ENCODE data around the gene ARID1B. TPM values are rescaled to one million over a fixed set of nuclear protein-coding genes. Genes with fewer than 3 reads are reported as not detected.

The ARID1B gene
- total and polyA plus RNA-seq, 2 of the 13 experiments (the other 11 are each of a cell fraction or from before 2014, with no cell fraction given): 20.1 to 32.6 TPM

DNA sequence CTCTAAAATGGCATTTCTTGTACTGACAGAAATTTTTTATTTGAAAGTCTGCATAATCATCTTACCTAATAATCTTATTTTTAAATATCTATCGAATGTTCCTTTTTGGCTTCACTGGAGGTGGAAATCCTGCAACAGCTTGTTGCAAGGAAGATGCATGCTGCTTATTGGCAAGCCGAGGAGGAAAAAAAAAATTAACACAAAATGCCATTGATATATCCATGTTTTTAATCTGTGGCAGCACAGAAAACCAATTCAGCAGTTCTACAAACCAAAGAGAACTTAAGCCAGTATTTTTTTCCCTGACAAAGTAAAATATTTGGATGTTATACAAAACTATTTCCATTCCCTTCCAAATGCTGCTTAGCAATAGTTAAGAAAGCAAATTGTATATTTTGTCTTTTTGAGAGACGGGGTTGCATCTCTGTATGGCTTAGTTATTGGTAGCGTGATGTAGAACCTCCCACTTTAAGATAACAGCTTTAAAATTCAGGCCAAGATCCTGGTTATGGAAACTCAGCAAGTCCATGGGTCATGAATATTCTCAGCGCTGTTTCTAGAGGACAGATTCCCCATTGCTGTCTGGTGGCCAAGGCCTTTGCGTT, 314.8 kb downstream of the ARID1B start (continued):
- TF ChIP-seq HOMEZ (CRISPR knock-in tag; IDR thresholded peaks at IDR 0.05; ENCODE audit: low read depth): no peak
- TF ChIP-seq CREB1 (IDR thresholded peaks at IDR 0.05): no peak
- no peak for TF ChIP-seq CREB1 (CRISPR knock-in tag; IDR thresholded peaks at IDR 0.05)
- TF ChIP-seq, protein P1, sequence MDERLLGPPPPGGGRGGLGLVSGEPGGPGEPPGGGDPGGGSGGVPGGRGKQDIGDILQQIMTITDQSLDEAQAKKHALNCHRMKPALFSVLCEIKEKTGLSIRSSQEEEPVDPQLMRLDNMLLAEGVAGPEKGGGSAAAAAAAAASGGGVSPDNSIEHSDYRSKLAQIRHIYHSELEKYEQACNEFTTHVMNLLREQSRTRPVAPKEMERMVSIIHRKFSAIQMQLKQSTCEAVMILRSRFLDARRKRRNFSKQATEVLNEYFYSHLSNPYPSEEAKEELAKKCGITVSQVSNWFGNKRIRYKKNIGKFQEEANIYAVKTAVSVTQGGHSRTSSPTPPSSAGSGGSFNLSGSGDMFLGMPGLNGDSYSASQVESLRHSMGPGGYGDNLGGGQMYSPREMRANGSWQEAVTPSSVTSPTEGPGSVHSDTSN (CRISPR knock-in tag; IDR thresholded peaks at IDR 0.05): no peak
- TF ChIP-seq ZNF441 (CRISPR knock-in tag; IDR thresholded peaks at IDR 0.05; ENCODE audit: borderline replicate concordance): no peak
- TF ChIP-seq ZNF362 (CRISPR knock-in tag; IDR thresholded peaks at IDR 0.05; ENCODE audit: borderline replicate concordance): no peak
- TF ChIP-seq IKZF1 (IDR thresholded peaks at IDR 0.05): no peak

DNA sequence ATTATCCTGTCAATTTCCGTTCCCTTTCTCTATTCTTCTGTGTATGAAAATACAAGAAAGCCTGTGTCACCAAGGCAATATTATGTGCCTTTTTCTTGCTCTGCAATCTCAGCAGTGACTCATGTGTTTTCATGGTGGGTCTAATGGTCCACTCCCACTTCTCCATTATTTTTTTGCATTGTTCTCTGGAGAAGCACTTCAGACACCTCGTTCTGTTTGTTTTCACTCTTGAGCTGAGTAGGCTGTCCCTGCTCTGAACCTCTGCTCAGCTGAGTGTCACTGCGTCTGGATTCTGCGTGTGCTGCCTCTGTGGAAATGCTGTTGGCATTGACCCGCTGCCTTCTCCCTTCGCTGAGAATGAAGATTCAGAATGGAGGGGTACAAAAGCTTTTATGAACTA, 315.6 kb downstream of the ARID1B start:
- no peak overlapping the region for H3K9ac ChIP-seq (ENCODE audit: insufficient read depth, low read depth, low read length)
- H3K79me2 ChIP-seq (ENCODE audit: insufficient read depth, low read length): no peaks in the 10 kb centered on the region
- CTCF ChIA-PET (ENCODE audit: low intra/inter-chr PET ratio, low total read pairs): no interaction called here
- no peak for FAIRE-seq
- peaks cover 7% of the 10 kb centered on the region; the same call in 1 of the 2 replicates for H4K20me1 ChIP-seq (ENCODE audit: insufficient read depth, low read length)
- no peak overlapping the region for H3K4me2 ChIP-seq (ENCODE audit: low read depth, low read length)
- no peaks in the 10 kb centered on the region for H3K27me3 ChIP-seq (ENCODE audit: control insufficient read depth in 1 of 2, insufficient read depth in 2 of 2, low read length in 2 of 2)
- WGBS (ENCODE audit: low lambda C conversion rate): 95% methylated on average over 6 of the region's 6 CpGs
- no peaks in the 10 kb centered on the region for H3K9me3 ChIP-seq (ENCODE audit: low read length)
- ATAC-seq: no peak
- H3K4me3 ChIP-seq (replicated peaks in 1 of 3; ENCODE audit: insufficient read depth in 1 of 3, low read depth in 2 of 3, low read length in 3 of 3): no peak overlapping the region
- H3K4me1 ChIP-seq (ENCODE audit: insufficient read depth, low read length): peaks cover 29% of the 10 kb centered on the region
- BruUV-seq (replicated peaks): no TSS peak
- intact Hi-C loops (cut with micrococcal nuclease; ENCODE audit: unreplicated experiment) (no loop called here), in situ Hi-C loops (cut with HindIII; ENCODE audit: extremely low pct_ligation_motif_present, low pct_unique_long_range_greater_than_20kb) (no loop called here)
- POLR2A ChIA-PET: no interaction called here
- H2AFZ ChIP-seq (ENCODE audit: low read length): no peak overlapping the region
- H3K36me3 ChIP-seq (replicated peaks in 1 of 2; ENCODE audit: control insufficient read depth in 1 of 2, insufficient read depth in 2 of 2, low read length in 2 of 2): peaks cover 13 to 36% of the 10 kb centered on the region in 2 experiments; a peak in 4 of 5 replicates
- DNase-seq (ENCODE audit: low spot score): no peak
- no peak overlapping the region for H3K27ac ChIP-seq (ENCODE audit: extremely low read length, insufficient read depth, low read length)
- TF ChIP-seq ZNF546 (CRISPR knock-in tag; conservative IDR thresholded peaks at IDR 0.05) (no peak), ZBTB37 (CRISPR knock-in tag; IDR thresholded peaks at IDR 0.05) (no peak), TFE3 (CRISPR knock-in tag; IDR thresholded peaks at IDR 0.05) (no peak), SP1 (IDR thresholded peaks at IDR 0.05) (no peak), SP1 (CRISPR knock-in tag; IDR thresholded peaks at IDR 0.05) (no peak), RFXAP (CRISPR knock-in tag; IDR thresholded peaks at IDR 0.05; ENCODE audit: borderline replicate concordance) (no peak)
